Ovary (tissue), 9 donors: ENCODE measurements around the gene NAGPA. TPM values are rescaled to one million over a fixed set of nuclear protein-coding genes. Genes with fewer than 3 reads are reported as not detected.

ENCODE experiments used
- DNase-seq, 5 donors: peaks; one replicate each; pipeline ENCODE4 v3.0.0-alpha.2; 2019 to 2020
- H3K27ac ChIP-seq, 2 donors: fragments of 200-600 bp; one replicate each; pipeline versions ENCODE4 v1.5.1 to v1.8.0; 2019 to 2022
- H3K27me3 ChIP-seq: fragments of 200-600 bp; one replicate; pipeline ENCODE4 v1.8.0; 2022
- H3K36me3 ChIP-seq: fragments of 200-600 bp; sonication (generic); one replicate; pipeline ENCODE4 v1.5.1; 2019
- H3K4me1 ChIP-seq: one replicate; pipeline ENCODE4 v1.8.1; 2013; ENCODE audit warnings: mild to moderate bottlenecking, moderate library complexity; ENCODE audit not compliant: insufficient read depth
- H3K4me3 ChIP-seq: fragments of 200-600 bp; sonication (generic); one replicate; pipeline ENCODE4 v1.5.1; 2017
- H3K9me3 ChIP-seq, 2 donors: fragments of 200-600 bp in 1 of 2; sonication (generic) in 1 of 2; one replicate each; pipeline versions ENCODE4 v1.5.1 to v1.8.1; 2013 to 2019; ENCODE audit warnings: mild to moderate bottlenecking in 1 of 2, moderate library complexity in 1 of 2
- EP300 ChIP-seq: sonication (generic); formaldehyde crosslinking; IDR thresholded peaks from one replicate; pipeline ENCODE4 v1.6.1; 2017; ENCODE audit warnings: antibody characterized with exemption
- POLR2A ChIP-seq: fragments of 450-650 bp; IDR thresholded peaks from one replicate; pipeline ENCODE4 v1.6.1; 2017; ENCODE audit warnings: antibody characterized with exemption, mild to moderate bottlenecking, moderate library complexity
- WGBS, 3 donors: extraction: QIAGEN DNeasy Blood & Tissue Kit in 1 of 3; methylation state at CpG; one replicate each; pipeline versions ENCODE4 v1.1.5 to v1.1.7; 2013 to 2017; 5-methylcytosine and 5-hydroxymethylcytosine counted together
- intact Hi-C, 4 donors: fragments of 100-400 bp; cut with DNase I; formaldehyde crosslinking; loops; one replicate each; pipeline versions ENCODE4 v1.11.0 to v1.15.1; 2022 to 2023
- polyA plus RNA-seq, 2 donors: library from polyadenylated mRNA; stranded (reverse); fragments of 200-250 nt in 1 of 2; fragments of 350-450 nt in 1 of 2; fragmentation: Illumina TruSeq in 1 of 2; extraction: RNeasy Lipid Tissue Mini Kit (QIAGEN cat#74804) in 1 of 2; gene quantifications; one replicate each; pipeline ENCODE4 v1.2.3, GENCODE V29; 2013 to 2014
- total RNA-seq, 7 donors: library from RNA; depleted of rRNA in 2 of 7; stranded (reverse); fragments of >200 nt in 2 of 7; fragmentation: NEBNext Ultra II Directional in 3 of 7; extraction: Animal tissue kit (Norgen Biotek cat#: 25700) in 3 of 7; gene quantifications; one replicate each; pipeline versions ENCODE4 v1.1.0 to v1.2.4, GENCODE V29; 2016 to 2023
- TF ChIP-seq, protein P1 (sequence below), 3 donors: fragments of 450-650 bp in 2 of 3; fragments of 200-600 bp in 1 of 3; IDR thresholded peaks; one replicate each; pipeline versions ENCODE4 v1.5.1 to v1.8.0; 2016 to 2022; ENCODE audit warnings: antibody characterized with exemption in 3 of 3, mild to moderate bottlenecking in 1 of 3
- donor health status: DM: no; HTN: no; CAD: no; lungs with moderate emphysema.
- donor health status: DM: no; HTN: no; CAD: no.
- donor health status: Bipolar disorder and iron deficiency.
- donor health status: DM: yes; HTN: yes; CAD: no.
- donor health status: DM: no; HTN: no; CAD: no.
- donor health status: DM: yes; HTN: yes; CAD: no.

NAGPA gene
- total and polyA plus RNA-seq, 9 donors, result 2.9 to 14.8 (median 7.1) TPM

DNA sequence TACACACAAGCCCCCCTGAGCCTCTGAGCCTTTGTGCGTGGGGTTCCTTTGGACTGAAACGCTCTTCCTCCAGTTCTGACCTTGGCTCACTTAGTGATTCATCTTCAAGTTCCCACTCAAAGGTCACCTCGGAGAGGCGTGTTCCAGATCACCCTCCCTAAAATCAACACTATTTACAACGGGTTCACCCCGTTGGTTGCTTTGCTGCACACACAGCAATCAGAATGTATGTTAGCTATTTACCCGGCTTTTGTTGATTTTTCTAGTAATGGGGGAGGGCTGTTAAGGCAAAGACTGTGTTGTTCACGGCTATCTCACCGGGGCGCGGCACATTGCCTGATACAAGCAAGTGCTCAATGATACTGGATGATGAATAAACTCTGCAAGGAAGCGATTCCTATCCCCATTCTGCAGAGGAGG, 977 bp downstream of the NAGPA start:
- TF ChIP-seq POLR2A (no peak), EP300 (no peak)
- TF ChIP-seq, protein P1, sequence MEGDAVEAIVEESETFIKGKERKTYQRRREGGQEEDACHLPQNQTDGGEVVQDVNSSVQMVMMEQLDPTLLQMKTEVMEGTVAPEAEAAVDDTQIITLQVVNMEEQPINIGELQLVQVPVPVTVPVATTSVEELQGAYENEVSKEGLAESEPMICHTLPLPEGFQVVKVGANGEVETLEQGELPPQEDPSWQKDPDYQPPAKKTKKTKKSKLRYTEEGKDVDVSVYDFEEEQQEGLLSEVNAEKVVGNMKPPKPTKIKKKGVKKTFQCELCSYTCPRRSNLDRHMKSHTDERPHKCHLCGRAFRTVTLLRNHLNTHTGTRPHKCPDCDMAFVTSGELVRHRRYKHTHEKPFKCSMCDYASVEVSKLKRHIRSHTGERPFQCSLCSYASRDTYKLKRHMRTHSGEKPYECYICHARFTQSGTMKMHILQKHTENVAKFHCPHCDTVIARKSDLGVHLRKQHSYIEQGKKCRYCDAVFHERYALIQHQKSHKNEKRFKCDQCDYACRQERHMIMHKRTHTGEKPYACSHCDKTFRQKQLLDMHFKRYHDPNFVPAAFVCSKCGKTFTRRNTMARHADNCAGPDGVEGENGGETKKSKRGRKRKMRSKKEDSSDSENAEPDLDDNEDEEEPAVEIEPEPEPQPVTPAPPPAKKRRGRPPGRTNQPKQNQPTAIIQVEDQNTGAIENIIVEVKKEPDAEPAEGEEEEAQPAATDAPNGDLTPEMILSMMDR (IDR thresholded peaks at IDR 0.05), result no peak
- H3K27me3 ChIP-seq, result no peaks in the 10 kb centered on the region
- intact Hi-C loops, result no loop called here
- peaks cover 6% of the 10 kb centered on the region for H3K4me1 ChIP-seq
- H3K9me3 ChIP-seq, result no peaks in the 10 kb centered on the region
- WGBS, 3 donors, result 19 to 24% (median 20%) methylated on average over 12 of the region's 12 CpGs
- no peak overlapping the region for H3K27ac ChIP-seq
- DNase-seq, result peak in 1 of 5 donors; percentile 6
- no peaks in the 10 kb centered on the region for H3K36me3 ChIP-seq
- peak overlapping the region; percentile 90 for H3K4me3 ChIP-seq

DNA sequence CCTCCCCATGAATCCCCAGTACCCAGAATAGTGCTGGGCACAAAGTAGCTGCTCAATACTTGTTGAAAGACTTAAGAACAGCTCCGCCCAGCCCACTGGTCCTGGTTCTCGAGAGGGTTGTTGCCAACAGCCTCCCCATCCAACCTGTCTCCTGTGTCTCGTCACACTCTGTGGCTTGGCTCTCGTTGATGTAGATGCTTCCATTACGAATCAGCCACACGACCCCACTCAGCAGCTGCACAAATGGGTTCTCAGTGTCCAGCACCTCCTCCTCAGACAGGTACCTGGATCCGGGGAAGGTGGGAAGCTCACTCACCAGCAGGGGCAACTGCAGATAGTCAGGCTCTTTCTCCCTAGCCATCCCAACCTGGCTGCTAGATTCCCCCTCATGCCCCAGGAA, 2.1 kb downstream of the NAGPA start:
- peaks cover 6% of the 10 kb centered on the region for H3K4me1 ChIP-seq
- no peaks in the 10 kb centered on the region for H3K27me3 ChIP-seq
- intact Hi-C loops, result no loop called here
- no peak for TF ChIP-seq POLR2A
- TF ChIP-seq, protein P1 (IDR thresholded peaks at IDR 0.05), result no peak
- TF ChIP-seq EP300, result no peak
- peak in 1 of 5 donors; percentile 8 for DNase-seq
- no peak overlapping the region for H3K4me3 ChIP-seq
- WGBS, 3 donors, result 78 to 84% (median 82%) methylated on average over 7 of the region's 7 CpGs
- no peaks in the 10 kb centered on the region for H3K9me3 ChIP-seq
- no peaks in the 10 kb centered on the region for H3K36me3 ChIP-seq
- no peak overlapping the region for H3K27ac ChIP-seq

DNA sequence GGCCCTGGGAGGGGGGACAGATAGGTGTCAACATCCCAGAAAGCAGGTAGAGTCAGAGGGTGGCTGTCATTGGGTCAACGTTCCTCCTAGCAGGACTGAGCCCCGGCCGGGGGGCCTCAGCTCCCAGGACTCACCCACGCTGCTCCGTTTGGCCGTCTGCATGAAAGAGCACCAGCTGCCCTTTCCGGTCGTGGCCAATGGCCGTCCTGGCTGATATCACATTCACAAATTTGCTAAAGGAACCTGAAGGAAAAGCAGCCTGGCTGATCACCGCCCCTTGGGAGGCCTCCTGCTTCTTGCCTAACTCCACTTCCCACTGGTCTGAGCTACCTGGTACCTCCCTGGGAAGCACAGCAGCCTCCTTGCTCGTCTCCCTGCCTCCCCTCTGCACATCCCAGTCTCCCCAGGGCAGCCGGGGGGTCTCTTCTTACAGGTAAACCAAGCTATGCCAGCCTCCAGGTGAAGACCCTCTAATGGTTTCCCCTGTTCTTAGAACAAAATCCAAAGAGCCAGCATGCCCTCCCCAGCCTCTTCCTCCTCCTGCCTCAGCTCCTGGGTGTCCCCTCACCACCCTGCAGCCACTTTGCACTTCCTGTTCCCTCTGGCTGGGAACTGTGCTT, 3.4 kb downstream of the NAGPA start:
- DNase-seq, result peak in 1 of 5 donors; percentile 3
- TF ChIP-seq POLR2A (no peak), EP300 (no peak)
- TF ChIP-seq, protein P1 (IDR thresholded peaks at IDR 0.05), result no peak
- no peaks in the 10 kb centered on the region for H3K9me3 ChIP-seq
- no peak overlapping the region for H3K27ac ChIP-seq
- no peaks in the 10 kb centered on the region for H3K36me3 ChIP-seq
- H3K27me3 ChIP-seq, result no peaks in the 10 kb centered on the region
- intact Hi-C loops, result no loop called here
- WGBS, 3 donors, result 85 to 90% (median 86%) methylated on average over 12 of the region's 12 CpGs
- no peak overlapping the region for H3K4me3 ChIP-seq
- peaks cover 6% of the 10 kb centered on the region for H3K4me1 ChIP-seq

DNA sequence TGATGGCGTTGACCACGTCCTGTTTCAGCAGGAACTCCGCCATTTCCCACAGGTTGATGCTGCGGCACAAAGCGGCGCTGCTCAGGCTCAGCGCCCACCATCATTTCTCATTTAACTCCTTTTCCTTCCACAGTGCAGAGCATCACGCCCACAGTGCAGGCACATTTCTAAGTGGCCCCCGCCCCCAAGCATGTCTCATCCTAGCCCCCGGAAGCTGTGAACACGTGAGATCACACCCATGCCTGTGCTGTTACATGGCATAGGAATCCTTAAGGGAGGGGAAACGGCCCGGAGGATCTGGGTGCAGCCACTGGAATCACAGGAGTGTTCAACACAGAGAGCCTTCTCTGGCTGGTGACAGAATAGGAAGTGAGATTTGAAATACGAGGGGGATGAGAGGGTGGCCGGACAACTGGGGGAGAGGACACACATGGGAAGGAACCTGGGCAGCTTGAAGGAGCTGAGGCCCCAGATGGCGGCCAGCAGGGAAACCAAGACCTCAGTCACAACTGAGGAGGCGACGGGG, 4.7 kb downstream of the NAGPA start:
- intact Hi-C loops, result loop anchor here in 1 of 4 donors (10.0 kb wide), 1 partner anchor 64 kb away; no protein-coding TSS in a partner anchor
- H3K9me3 ChIP-seq, result no peaks in the 10 kb centered on the region
- no peak for TF ChIP-seq EP300
- TF ChIP-seq POLR2A, result no peak
- TF ChIP-seq, protein P1 (IDR thresholded peaks at IDR 0.05), result no peak
- H3K36me3 ChIP-seq, result no peaks in the 10 kb centered on the region
- no peak overlapping the region for H3K27ac ChIP-seq
- peaks cover 1% of the 10 kb centered on the region for H3K4me1 ChIP-seq
- H3K4me3 ChIP-seq, result no peak overlapping the region
- H3K27me3 ChIP-seq, result no peaks in the 10 kb centered on the region
- WGBS, 3 donors, result 90 to 91% (median 90%) methylated on average over 18 of the region's 18 CpGs
- peak in 1 of 5 donors; percentile 10 for DNase-seq
